H1 (cell line): ENCODE data around the gene IKZF2. TPM values are rescaled to one million over a fixed set of nuclear protein-coding genes. Genes with fewer than 3 reads are reported as not detected.

Experiments used
- CBX5 ChIP-seq: fragments of 300-800, 300-1000 bp; sonication (generic); IDR thresholded peaks from 2 replicates; pipeline ENCODE4 v1.7.1; 2016; ENCODE audit warnings: antibody characterized with exemption, low read length, low read depth
- CEBPB ChIP-seq: IDR thresholded peaks from 2 replicates; pipeline ENCODE4 v1.6.1; 2012; ENCODE audit warnings: low read depth, low read length
- CREB1 ChIP-seq: IDR thresholded peaks from 2 replicates; pipeline ENCODE4 v1.6.1; 2012; ENCODE audit warnings: inconsistent platforms
- E2F6 ChIP-seq: IDR thresholded peaks from 2 replicates; pipeline ENCODE4 v1.6.1; 2012; ENCODE audit warnings: inconsistent platforms
- RBBP5 ChIP-seq: IDR thresholded peaks from 2 replicates; pipeline ENCODE4 v1.7.1; 2012; ENCODE audit warnings: low read depth, mild to moderate bottlenecking, inconsistent platforms, low read length, moderate library complexity, borderline replicate concordance
- SP4 ChIP-seq: IDR thresholded peaks from 2 replicates; pipeline ENCODE4 v1.6.1; 2012; ENCODE audit warnings: low read length, inconsistent platforms
- TBP ChIP-seq: IDR thresholded peaks from 2 replicates; pipeline ENCODE4 v1.6.1; 2011; ENCODE audit warnings: low read depth, low read length, improper control_type of control experiment
- USF2 ChIP-seq: IDR thresholded peaks from 2 replicates; pipeline ENCODE4 v1.6.1; 2011; ENCODE audit warnings: low read length, improper control_type of control experiment
- polyA plus RNA-seq, 7 experiments: library from polyadenylated mRNA; depleted of rRNA in 3 of 7; stranded (reverse) in 5 of 7; unstranded in 2 of 7; fragments of >200 nt in 5 of 7; fragments of 200-250 nt in 2 of 7; gene quantifications; 1 replicate in 5 of 7; 2 replicates in 1 of 7; 4 replicates in 1 of 7; pipeline versions ENCODE4 v1.2.1 to v1.2.3, GENCODE V29; 2011 to 2013; ENCODE audit warnings: missing spikeins in 2 of 7, mixed read lengths in 2 of 7
- total RNA-seq: library from RNA; stranded (reverse); fragmentation: NEBNext Ultra II Directional; extraction: Animal tissue kit (Norgen Biotek cat#: 25700); gene quantifications from 2 replicates; pipeline ENCODE4 v1.2.1, GENCODE V29; 2021

The IKZF2 gene
- total and polyA plus RNA-seq, 2 of the 8 experiments (the other 6 are each of a cell fraction or from before 2014, with no cell fraction given): 1.7 to 4.4 TPM

- TF ChIP-seq E2F6 (no peak), SP4 (no peak), CBX5 (no peak), CREB1 (no peak), CEBPB (no peak), RBBP5 (no peak), USF2 (no peak), TBP (no peak)
These were observed 150.0 kb downstream of the IKZF2 start (continued) for GRCh38 chr2:213001297-213001910.
